UCSD-AML1 (cell line): ENCODE data around the gene MUC2.

ENCODE experiments used
- DNase-seq: peaks from one replicate; lab custom pipeline; 2025; ENCODE audit not compliant: unreplicated experiment; lab: John Stamatoyannopoulos, UW

Gene MUC2

DNA sequence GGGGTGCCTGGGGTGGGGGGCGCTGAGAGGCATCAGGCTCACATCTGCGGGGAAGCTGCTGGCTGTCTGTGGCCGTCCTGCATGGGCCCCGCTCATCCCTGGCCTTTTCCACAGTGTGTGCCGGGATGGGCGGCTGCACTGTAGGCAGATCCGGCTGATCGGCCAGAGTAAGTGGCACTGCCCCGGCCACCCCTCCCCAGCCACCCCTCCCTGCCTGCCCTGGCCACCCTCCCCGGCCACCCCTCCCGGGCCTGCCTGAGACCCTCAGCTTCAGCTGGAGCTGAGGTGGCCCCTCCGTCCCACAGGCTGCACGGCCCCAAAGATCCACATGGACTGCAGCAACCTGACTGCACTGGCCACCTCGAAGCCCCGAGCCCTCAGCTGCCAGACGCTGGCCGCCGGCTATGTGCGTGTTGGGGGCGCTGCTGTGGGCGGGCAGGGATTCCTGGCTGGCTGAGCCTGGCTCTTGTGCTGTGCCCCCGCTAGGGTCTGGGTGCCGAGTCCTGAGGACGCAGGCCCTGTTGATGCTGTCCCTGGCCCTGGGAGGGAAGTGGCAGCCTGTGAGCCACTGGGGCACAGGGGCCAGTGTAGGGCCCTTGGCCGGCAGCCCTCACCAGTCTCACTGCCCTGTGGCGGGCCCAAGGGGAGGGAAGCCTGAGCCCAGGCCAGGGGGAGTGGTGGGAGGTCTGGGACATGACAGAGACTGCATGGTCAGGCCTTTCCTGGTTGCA lies 10.9 kb downstream of the MUC2 start:
- no peak for DNase-seq

DNA sequence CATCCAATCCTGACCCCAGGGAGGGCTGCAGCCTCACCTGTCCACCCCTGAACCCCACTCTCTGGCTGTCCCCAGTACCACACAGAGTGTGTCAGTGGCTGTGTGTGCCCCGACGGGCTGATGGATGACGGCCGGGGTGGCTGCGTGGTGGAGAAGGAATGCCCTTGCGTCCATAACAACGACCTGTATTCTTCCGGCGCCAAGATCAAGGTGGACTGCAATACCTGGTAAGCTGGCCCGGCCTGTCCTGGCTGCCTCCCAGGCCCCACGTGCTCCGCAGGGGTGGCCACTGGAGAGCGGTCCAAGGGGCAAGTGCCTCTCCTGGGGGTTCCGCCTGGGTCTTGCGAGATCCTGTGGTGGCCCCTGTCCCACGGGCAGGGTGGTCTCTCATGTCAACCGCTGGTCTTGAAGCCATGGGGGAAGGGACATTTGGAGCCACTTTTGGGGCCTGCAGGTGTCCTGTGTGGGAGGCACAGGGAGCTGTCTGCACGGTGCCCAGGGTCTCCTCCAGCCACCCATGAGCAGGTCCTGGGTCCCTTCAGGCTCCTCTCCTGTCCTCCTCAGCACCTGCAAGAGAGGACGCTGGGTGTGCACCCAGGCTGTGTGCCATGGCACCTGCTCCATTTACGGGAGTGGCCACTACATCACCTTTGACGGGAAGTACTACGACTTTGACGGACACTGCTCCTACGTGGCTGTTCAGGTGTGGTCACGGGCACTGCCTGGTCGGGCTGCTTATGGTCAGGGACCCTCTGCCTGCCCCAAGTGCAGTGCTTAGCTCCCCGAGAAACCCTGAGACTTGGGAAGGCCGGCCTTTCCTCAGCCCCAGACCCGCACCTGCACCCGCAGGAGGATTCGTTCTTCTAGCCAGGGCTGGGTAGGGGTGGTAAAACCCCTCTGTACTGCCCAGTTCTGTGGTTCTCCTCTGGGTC lies 11.8 kb downstream of the MUC2 start:
- DNase-seq: no peak

DNA sequence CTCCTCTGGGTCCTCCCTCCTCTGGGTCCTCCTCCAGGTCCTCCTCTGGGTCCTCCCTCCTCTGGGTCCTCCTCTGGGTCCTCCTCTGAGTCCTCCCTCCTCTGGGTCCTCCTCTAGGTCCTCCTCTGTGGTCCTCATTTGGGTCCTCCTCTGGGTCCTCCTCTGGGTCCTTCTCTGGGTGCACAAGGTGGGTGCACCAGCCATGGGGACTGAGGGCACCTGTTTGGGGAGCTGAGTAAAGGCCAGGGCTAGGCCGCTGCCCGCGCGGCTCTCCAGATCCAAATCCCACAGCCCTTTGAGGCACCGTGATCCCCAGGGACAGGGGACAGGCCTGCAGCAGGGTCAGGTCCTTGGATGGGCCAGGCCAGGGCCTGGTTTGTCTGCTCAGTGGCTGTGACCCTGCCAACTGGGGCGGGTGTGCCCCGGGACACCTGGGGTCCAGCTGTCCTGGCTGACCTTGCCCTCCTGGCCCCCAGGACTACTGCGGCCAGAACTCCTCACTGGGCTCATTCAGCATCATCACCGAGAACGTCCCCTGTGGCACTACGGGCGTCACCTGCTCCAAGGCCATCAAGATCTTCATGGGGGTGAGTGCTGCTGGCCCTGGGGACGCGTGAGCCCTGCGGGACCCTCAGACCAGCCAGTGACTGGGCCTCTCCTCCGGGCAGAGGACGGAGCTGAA lies 12.7 kb downstream of the MUC2 start:
- no peak for DNase-seq

DNA sequence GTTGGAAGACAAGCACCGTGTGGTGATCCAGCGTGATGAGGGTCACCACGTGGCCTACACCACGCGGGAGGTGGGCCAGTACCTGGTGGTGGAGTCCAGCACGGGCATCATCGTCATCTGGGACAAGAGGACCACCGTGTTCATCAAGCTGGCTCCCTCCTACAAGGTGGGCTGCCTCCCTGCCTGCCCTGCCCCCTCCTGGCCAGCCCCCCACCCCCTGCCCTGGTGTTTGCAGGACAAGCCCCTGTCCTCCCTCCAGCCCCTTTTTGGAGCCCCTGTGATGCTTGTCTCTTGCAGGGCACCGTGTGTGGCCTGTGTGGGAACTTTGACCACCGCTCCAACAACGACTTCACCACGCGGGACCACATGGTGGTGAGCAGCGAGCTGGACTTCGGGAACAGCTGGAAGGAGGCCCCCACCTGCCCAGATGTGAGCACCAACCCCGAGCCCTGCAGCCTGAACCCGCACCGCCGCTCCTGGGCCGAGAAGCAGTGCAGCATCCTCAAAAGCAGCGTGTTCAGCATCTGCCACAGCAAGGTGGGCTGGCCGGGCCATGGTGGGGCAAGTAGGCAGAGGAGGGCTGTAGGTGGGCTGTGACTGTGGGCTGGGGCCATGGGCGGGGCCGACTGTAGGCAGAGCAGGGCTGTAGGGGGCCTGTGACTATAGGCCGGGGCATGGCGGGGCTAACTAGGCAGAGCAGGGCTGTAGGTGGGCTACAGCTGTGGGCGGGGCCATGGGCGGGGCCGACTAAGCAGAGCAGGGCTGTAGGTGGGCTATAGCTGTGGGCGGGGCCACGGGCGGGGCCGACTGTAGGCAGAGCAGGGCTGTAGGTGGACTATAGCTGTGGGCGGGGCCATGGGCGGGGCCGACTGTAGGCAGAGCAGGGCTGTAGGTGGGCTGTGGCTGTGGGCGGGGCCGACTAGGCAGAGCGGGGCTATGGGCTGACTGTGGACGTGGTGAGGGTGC lies 13.6 kb downstream of the MUC2 start:
- no peak for DNase-seq

DNA sequence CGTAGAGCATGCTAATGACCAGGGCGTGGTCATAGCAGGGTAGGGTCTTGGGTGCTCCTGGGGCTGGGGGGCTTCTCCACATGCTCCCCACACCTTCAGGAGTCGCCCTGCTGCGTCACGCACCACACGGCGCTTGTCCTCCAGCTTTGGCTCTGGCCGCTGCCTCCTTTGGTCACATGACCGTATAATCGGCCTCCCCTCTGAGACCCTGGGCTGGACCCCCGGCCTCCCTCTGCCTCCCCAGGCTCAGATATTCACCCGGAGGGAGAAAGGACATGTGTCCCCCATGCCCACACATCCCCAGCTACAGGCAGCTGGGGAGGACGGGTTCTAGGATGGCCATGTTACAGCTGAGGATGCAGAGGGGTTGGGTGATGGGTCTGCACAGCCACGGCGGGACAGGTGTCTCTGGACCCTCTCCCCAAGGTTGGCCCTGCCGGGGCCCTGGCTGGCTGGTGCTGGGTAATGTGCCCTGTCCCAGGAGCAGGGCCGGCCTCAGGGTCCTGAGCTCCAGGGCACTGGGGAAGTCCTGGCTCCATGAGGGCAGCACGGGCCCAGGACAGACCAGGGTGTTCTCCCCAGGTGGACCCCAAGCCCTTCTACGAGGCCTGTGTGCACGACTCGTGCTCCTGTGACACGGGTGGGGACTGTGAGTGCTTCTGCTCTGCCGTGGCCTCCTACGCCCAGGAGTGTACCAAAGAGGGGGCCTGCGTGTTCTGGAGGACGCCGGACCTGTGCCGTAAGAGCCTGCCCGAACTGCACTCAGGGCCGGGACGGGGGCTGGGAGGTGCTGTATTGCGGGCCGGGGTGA lies 14.5 kb downstream of the MUC2 start:
- DNase-seq: no peak

DNA sequence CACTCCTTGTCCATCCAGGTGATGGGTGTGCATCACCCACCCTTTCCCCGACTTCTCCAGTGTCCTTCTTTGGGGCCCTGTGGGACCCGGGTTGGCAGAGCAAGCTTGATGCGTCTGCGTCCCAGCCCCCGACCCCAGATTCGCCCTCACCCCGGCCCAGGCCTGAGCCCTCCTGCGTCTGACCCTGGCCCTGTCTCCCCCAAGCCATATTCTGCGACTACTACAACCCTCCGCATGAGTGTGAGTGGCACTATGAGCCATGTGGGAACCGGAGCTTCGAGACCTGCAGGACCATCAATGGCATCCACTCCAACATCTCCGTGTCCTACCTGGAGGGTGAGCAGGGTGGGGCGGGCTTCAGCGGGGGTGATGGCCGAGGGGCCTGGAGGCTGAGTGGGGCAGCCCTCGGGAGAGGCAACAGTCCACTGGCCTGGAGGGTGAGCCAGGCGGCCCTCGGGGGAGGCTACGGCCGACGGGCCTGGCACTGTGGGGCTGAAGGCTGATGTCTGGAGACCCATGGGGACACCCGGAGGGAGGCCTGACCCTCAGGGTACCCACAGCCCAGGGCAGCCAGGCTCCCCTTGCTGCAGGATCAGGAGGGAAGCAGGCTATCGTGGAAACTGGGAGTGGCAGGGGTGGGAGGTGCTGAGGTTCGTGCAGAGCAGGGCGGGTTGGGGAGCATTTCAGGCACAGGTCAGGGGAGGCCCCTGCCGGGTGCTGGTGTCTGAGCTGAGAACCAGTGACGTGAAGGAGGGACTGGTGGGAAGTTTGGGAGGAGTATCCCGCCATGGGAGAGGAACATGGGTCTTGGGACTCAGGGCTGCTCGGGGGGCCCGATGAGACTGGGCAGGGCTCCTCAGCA lies 15.3 kb downstream of the MUC2 start:
- DNase-seq: no peak

DNA sequence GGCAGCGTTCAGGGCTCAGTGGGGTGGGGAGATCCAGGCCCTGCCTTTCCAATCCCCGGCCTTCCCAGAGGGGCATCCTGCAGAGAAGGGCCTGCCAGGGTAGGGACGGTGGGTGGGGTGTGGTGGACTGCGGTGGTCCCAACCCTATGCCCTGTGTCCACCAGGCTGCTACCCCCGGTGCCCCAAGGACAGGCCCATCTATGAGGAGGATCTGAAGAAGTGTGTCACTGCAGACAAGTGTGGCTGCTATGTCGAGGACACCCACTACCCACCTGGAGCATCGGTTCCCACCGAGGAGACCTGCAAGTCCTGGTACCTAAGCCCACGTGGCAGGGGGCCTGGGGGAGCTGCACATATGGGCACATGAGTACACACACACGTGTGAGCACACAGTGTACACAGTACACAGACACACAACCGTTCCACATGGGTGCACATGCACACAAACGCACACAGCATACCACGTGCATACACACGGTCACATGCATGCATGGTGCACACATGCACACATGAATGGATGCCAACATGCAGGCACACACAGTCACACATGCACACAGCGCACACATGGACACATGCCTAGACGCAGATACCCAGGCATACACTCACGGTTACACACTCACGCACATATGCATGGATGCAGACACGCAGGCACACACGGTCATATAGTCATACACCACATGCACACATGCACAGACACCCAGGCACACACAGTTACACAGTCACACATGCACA lies 16.1 kb downstream of the MUC2 start:
- no peak for DNase-seq

DNA sequence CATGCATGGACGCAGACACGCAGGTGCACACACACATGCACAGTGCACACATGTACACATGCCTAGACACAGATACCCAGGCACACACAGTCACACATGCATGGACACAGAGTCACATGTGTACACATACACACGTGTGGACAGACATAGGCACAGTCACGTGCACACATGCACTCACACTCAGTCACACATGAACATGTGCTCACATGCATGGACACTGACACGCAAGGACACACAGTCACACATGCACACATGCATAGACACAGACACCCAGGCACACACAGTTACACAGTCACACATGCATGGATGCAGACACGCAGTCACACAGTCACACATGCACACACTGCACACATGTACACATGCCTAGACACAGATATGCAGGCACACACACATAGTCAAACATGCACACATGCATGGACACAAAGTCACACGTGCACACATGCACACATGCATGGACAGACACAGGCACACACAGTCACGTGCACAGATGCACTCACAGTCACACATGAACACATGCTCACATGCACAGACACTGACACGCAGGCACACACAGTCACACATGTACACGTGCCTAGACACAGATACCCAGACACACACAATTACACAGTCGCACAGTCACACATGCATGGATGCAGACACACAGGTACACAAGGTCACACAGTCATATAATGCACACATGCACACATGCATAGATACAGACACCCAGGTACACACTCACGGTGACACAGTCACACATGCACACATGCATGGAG lies 16.8 kb downstream of the MUC2 start:
- DNase-seq: no peak

DNA sequence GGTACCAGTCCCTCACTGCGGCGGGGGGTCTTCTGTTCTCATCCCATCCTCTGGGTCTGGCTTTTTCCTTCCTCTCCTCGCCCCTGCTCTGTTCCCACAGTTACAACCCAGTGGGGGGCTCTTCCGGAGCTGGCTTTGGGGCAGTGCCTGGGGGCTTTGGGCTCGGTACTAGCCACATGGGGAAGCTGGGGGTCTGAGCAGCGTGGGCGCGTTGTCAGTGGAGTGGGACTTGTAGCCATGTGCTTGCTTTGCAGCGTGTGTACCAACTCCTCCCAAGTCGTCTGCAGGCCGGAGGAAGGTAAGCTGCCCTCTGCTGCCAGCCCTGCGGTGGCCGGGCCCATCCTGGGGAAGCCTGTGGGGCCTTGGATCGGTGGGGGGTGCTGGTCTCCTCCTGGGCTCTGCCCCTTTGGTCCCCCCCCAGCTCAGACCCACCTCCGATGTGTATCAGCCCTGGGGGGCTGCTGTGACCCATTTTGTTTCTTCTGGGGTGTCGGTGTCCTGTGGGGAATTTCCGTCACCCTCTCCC lies 17.5 kb downstream of the MUC2 start:
- DNase-seq: no peak

DNA sequence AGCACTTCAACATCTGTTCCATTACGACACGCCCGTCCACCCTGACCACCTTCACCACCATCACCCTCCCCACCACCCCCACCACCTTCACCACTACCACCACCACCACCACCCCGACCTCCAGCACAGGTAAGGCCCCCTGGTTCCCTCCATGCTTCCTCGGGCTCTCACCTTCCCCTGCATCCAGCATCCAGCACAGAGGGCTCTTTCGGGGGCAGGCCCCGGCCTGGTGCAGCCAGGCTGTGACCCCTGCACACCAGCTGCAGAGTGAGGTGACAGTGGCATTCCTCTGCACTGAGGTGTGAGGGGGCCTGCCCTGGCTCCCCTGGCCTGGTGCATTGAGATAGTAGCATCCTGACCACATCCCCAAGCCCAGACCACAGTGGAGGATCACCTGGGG lies 18.2 kb downstream of the MUC2 start:
- DNase-seq: no peak

DNA sequence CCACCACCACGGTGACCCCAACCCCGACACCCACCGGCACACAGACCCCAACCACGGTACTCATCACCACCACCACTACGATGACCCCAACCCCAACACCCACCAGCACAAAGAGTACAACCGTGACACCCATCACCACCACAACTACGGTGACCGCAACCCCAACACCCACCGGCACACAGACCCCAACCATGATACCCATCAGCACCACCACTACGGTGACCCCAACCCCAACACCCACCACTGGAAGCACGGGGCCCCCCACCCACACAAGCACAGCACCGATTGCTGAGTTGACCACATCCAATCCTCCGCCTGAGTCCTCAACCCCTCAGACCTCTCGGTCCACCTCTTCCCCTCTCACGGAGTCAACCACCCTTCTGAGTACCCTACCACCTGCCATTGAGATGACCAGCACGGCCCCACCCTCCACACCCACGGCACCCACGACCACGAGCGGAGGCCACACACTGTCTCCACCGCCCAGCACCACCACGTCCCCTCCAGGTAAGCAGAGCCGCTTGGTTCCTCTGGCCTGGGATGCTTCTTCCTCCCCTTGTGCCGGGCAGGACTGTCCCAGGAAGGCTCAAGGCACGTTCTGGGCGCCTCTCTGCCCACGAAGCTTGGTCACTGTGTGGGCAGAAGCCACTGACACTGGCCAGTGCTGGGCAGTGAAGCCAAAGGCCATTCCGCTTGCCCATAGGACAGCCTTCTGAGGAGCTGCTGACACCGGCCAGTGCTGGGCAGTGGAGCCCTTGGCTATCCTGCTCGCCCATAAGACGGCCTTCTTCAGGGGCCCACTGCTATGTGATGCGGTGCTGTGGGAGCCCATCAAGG lies 25.1 kb downstream of the MUC2 start:
- DNase-seq: no peak

DNA sequence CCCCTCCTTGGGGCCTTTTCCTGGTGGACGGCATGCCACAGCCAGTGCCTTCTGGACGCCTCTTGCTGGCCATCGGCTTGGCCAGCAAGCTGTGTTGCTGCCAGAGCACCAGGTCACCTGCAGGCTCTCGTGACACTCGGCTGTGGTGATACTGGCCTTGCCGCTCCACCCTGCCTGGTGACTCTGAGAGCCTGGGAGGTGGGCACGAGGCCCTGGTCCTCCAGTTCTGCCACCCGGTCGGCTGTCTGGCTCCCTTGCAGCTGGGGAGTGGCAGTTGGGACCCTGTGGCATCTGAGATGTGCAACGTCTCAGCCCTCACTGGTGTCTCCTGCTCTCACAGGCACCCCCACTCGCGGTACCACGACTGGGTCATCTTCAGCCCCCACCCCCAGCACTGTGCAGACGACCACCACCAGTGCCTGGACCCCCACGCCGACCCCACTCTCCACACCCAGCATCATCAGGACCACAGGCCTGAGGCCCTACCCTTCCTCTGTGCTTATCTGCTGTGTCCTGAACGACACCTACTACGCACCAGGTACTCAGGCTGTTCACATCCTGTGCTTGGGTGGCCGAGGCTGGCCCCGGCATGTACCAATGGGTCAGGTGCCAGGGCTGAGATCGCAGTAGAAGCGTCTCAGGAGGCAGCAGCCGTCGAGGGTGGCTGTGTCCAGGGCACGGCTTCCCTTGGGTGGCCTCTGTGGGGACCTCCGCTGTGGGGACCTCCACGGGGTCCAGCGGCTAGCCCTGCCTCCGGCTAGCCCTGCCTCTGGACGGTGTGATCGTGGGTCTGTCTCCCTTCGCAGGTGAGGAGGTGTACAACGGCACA lies 26.0 kb downstream of the MUC2 start:
- DNase-seq: no peak

DNA sequence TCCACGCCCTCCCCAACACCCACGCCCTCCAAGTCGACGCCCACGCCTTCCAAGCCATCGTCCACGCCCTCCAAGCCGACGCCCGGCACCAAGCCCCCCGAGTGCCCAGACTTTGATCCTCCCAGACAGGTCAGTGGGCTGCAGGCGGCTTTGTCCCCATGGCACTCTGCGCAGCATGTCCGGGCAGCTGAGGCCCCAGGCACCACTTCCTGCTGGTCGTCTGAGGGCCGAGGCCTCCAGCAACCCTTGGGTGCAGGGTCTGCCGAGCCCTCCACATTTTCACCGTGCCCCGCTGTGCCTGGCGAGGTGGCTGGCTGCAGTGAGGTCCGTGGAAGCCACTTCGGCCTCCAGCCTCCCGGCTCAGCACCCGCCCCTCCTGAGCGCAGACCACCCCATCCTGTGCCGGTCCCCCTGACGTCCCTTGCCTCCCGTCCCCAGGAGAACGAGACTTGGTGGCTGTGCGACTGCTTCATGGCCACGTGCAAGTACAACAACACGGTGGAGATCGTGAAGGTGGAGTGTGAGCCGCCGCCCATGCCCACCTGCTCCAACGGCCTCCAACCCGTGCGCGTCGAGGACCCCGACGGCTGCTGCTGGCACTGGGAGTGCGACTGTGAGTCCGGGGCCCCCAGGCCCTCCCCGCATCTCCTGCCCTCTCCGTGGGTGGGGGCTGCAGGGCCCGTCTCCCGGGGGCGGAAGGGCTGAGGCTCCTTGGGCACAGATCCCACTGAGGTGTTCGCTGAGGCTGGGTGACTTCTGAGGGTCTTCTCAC lies 26.8 kb downstream of the MUC2 start:
- DNase-seq: no peak

DNA sequence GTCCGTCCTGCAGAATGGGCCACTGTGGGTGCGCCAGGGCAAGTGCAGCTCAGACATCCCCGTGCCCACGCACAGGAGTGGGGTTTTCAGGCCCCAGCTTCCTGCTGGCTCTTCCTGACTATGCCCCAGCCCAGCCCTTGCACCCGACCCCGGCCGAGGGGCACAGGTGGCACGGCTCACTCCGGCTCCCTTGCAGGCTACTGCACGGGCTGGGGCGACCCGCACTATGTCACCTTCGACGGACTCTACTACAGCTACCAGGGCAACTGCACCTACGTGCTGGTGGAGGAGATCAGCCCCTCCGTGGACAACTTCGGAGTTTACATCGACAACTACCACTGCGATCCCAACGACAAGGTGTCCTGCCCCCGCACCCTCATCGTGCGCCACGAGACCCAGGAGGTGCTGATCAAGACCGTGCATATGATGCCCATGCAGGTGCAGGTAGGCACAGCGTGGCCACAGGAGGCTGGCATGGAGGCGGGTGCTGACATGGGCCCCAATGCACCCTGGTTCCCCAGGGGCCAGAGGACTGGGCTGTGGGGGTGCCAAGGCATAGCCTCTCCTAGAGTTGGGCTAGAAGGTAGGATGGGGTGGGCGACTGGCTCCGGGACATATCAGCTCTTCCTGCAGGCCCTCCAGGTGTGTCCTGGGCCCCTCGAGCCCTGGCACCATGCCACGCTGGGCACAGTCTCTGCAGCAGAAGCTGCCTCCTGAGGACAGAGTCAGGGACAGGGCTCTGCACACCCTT lies 27.7 kb downstream of the MUC2 start:
- no peak for DNase-seq
